Mucosa of rectum (tissue), 2 donors: ENCODE data around the gene LRFN2.

ENCODE experiments used
- H3K27ac ChIP-seq, 2 donors: one replicate each; pipeline ENCODE4 v1.7.0; 2013; ENCODE audit warnings: inconsistent platforms in 2 of 2, low read depth in 2 of 2, low read length in 2 of 2
- H3K27me3 ChIP-seq, 2 donors: one replicate each; pipeline ENCODE4 v1.7.0; 2013; ENCODE audit warnings: low read length in 2 of 2; ENCODE audit not compliant: control insufficient read depth in 2 of 2, insufficient read depth in 2 of 2
- H3K36me3 ChIP-seq, 2 donors: one replicate each; pipeline ENCODE4 v1.7.0; 2013; ENCODE audit warnings: low read length in 2 of 2; ENCODE audit not compliant: control insufficient read depth in 2 of 2, insufficient read depth in 2 of 2
- H3K4me1 ChIP-seq, 2 donors: one replicate each; pipeline ENCODE4 v1.7.0; 2013; ENCODE audit warnings: low read length in 2 of 2, mild to moderate bottlenecking in 1 of 2; ENCODE audit not compliant: control insufficient read depth in 2 of 2, insufficient read depth in 2 of 2
- H3K4me3 ChIP-seq, 2 donors: one replicate each; pipeline ENCODE4 v1.7.0; 2013; ENCODE audit warnings: low read length in 2 of 2
- H3K9ac ChIP-seq, 2 donors: one replicate each; pipeline ENCODE4 v1.7.0; 2013; ENCODE audit warnings: low read length in 2 of 2, low read depth in 1 of 2, mild to moderate bottlenecking in 1 of 2
- H3K9me3 ChIP-seq, 2 donors: one replicate each; pipeline ENCODE4 v1.7.0; 2013; ENCODE audit warnings: low read length in 2 of 2; ENCODE audit not compliant: control insufficient read depth in 2 of 2
- donor health status: healthy.
- donor health status: Normal muscosa, but diverticular disease.

Gene LRFN2

GRCh38 chr6:40573221-40573620 is 13.9 kb downstream of the LRFN2 start:
- Histone ChIP-seq H3K4me1 (no peaks in the 10 kb centered on the region), H3K36me3 (no peaks in the 10 kb centered on the region), H3K9me3 (no peaks in the 10 kb centered on the region)

GRCh38 chr6:40569162-40569910 is 17.8 kb downstream of the LRFN2 start:
- no peak overlapping the region for H3K9ac ChIP-seq
- no peaks in the 10 kb centered on the region for H3K27me3 ChIP-seq
- no peak overlapping the region for H3K4me3 ChIP-seq
- no peaks in the 10 kb centered on the region for H3K36me3 ChIP-seq
- H3K27ac ChIP-seq = no peak overlapping the region
- H3K9me3 ChIP-seq = no peaks in the 10 kb centered on the region
- no peaks in the 10 kb centered on the region for H3K4me1 ChIP-seq

More at GRCh38 chr6:40573221-40573620, 13.9 kb downstream of the LRFN2 start:
- Histone ChIP-seq H3K27ac (no peak overlapping the region), H3K9ac (no peak overlapping the region), H3K4me3 (no peak overlapping the region), H3K27me3 (no peaks in the 10 kb centered on the region)

GRCh38 chr6:40568062-40568708 is 19.0 kb downstream of the LRFN2 start:
- no peak overlapping the region for H3K27ac ChIP-seq
- H3K36me3 ChIP-seq = no peaks in the 10 kb centered on the region
- H3K9ac ChIP-seq = no peak overlapping the region
- no peaks in the 10 kb centered on the region for H3K4me1 ChIP-seq
- H3K4me3 ChIP-seq = no peak overlapping the region
- no peaks in the 10 kb centered on the region for H3K27me3 ChIP-seq
- no peaks in the 10 kb centered on the region for H3K9me3 ChIP-seq

GRCh38 chr6:40563111-40563510 is 24.1 kb downstream of the LRFN2 start:
- no peaks in the 10 kb centered on the region for H3K9me3 ChIP-seq
- no peaks in the 10 kb centered on the region for H3K36me3 ChIP-seq
- H3K27ac ChIP-seq = no peak overlapping the region
- H3K4me1 ChIP-seq = no peaks in the 10 kb centered on the region
- no peaks in the 10 kb centered on the region for H3K27me3 ChIP-seq
- H3K4me3 ChIP-seq = no peak overlapping the region
- H3K9ac ChIP-seq = no peak overlapping the region

GRCh38 chr6:40559056-40559455 is 28.1 kb downstream of the LRFN2 start:
- H3K4me3 ChIP-seq = no peak overlapping the region
- no peak overlapping the region for H3K9ac ChIP-seq
- no peaks in the 10 kb centered on the region for H3K9me3 ChIP-seq
- H3K27me3 ChIP-seq = no peaks in the 10 kb centered on the region
- H3K27ac ChIP-seq = no peak overlapping the region
- H3K36me3 ChIP-seq = no peaks in the 10 kb centered on the region
- H3K4me1 ChIP-seq = no peaks in the 10 kb centered on the region

GRCh38 chr6:40558102-40558501 is 29.1 kb downstream of the LRFN2 start:
- no peaks in the 10 kb centered on the region for H3K9me3 ChIP-seq
- no peak overlapping the region for H3K4me3 ChIP-seq
- no peak overlapping the region for H3K9ac ChIP-seq
- no peaks in the 10 kb centered on the region for H3K36me3 ChIP-seq
- no peak overlapping the region for H3K27ac ChIP-seq
- H3K4me1 ChIP-seq = no peaks in the 10 kb centered on the region
- H3K27me3 ChIP-seq = no peaks in the 10 kb centered on the region

- Histone ChIP-seq H3K36me3 (no peaks in the 10 kb centered on the region), H3K27me3 (no peaks in the 10 kb centered on the region), H3K4me3 (no peak overlapping the region), H3K4me1 (no peaks in the 10 kb centered on the region), H3K9me3 (no peaks in the 10 kb centered on the region), H3K9ac (no peak overlapping the region), H3K27ac (no peak overlapping the region)
These were observed 30.3 kb downstream of the LRFN2 start for GRCh38 chr6:40556881-40557280.

- Histone ChIP-seq H3K36me3 (no peaks in the 10 kb centered on the region), H3K27me3 (no peaks in the 10 kb centered on the region), H3K4me3 (no peak overlapping the region), H3K4me1 (no peaks in the 10 kb centered on the region), H3K9me3 (no peaks in the 10 kb centered on the region), H3K27ac (no peak overlapping the region), H3K9ac (no peak overlapping the region)
These were observed 31.1 kb downstream of the LRFN2 start for GRCh38 chr6:40556023-40556422.

- no peak overlapping the region for H3K4me3 ChIP-seq
- no peaks in the 10 kb centered on the region for H3K27me3 ChIP-seq
- H3K4me1 ChIP-seq = no peaks in the 10 kb centered on the region
- H3K9me3 ChIP-seq = no peaks in the 10 kb centered on the region
- H3K27ac ChIP-seq = no peak overlapping the region
- H3K9ac ChIP-seq = no peak overlapping the region
- H3K36me3 ChIP-seq = no peaks in the 10 kb centered on the region
These were observed 32.1 kb downstream of the LRFN2 start for GRCh38 chr6:40555092-40555491.

- H3K4me3 ChIP-seq = no peak overlapping the region
- no peaks in the 10 kb centered on the region for H3K27me3 ChIP-seq
- no peaks in the 10 kb centered on the region for H3K9me3 ChIP-seq
- no peaks in the 10 kb centered on the region for H3K36me3 ChIP-seq
- H3K9ac ChIP-seq = no peak overlapping the region
- no peak overlapping the region for H3K27ac ChIP-seq
- H3K4me1 ChIP-seq = no peaks in the 10 kb centered on the region
These were observed 34.2 kb downstream of the LRFN2 start for GRCh38 chr6:40552941-40553340.
